HG03108 (cell line): ENCODE data around the gene GVQW3.

Experiments used
- ATAC-seq: cut with Tn5 transposase; IDR thresholded peaks from one replicate; pipeline ENCODE4 v1.9.1; 2021; ENCODE audit warnings: moderate library complexity; ENCODE audit not compliant: unreplicated experiment

GVQW3 gene

DNA sequence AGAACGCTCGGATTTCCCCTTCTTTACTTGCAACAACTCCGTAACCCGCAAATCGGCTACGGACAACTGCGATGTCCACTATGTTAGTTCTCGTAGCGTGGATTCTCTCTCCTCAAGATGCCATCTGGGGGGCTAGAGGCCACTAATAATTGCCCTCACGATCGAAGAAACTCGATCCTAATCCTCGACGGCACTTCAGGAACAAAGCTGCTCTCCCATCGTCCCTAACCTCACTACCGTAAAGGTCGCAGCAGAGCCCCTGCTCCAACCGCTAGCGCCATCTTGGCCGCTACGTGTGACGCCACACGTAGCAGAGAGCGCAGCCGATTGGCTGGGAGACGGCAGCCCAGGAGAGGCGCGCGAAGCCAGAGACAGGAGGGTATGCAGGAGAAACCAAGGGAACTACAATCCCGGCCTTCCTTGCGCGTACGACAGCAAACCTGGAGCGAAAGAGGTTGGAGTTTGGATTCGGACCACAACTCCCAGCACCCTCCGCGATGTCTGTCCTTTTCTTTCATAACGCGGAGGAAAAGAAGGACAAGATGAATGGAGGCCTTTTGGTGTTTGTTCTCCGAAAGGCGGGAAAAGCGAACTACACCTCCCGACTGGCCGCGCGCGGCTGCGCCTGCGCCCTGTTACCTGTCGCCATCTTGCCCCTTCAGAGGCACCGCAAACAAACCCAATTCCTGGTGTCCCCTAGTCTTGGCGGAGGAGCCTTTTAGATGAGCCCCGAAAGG is 63.4 kb downstream of the GVQW3 start, which contains the start of gene EMSY:
EMSY (plus strand) TSS at position 635 of the 737 bp plus-strand sequence. CDS start 1,921 bp downstream, outside the sequence.
- ATAC-seq, result peak; percentile 91

DNA sequence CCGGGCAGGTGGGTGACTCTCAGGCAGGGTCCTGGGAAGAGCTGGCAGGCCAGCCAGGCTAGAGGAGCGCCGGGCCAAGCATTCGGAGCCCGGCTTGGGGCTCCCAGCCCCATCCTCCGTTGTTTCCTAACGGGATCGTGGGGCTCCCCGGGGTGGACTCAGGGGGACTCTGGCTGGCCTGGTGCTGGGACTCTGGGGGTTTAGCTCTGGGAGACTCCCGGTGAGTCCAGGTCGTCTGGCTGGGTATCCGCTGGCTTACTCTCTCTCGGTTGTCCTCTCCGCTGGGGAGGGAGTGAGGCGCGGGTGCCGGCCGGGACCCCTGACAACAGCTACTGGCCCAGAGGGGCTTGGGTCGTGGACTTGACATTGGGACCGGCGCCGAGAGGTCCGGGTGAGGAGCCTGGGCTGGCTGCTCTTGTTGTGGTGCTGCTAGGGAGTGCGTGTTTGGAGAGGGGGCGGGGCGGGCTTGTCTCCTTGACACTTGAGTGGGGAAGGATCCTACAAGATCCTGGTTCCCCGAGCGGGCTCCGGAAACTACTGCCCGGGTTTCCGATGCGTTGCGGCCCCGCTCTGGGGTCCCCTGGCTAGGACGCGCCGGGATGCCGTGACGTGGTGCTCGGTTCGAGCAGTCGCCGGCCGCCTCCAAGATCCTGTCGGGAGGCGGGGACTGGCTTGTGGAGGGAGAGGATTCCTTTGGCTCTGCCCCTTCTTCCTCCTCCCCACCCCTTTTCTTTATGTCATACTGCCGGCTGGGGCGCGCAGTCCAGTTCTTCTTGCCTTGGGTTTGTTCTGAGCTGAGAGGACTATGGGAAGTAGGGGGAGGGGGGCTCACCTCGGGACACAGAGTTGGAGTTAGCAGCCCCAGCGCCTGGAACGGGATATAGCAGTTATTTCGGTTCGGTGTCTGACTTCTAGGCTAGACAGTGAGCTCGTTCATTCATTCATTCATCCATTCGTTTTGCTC is 64.3 kb downstream of the GVQW3 start:
- ATAC-seq, result peak; percentile 3

DNA sequence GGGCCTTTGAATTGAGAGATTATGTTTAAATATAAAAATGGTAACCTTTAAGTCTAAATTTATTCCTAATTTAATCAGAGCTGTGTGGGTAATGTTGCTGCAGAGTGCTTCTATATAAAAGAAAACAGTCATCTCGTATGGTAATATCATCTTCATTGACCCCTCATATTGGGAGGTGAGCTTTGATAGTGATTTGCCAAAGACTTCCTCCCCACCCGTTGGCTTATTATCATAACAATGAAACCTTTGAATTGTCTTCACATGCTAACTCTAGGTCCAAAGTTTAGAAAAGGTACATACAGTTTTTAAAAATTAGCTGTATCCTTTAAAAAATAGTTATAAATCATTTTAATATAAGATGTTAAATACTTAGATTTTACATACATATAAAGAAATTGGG is 67.4 kb downstream of the GVQW3 start:
- no peak for ATAC-seq

DNA sequence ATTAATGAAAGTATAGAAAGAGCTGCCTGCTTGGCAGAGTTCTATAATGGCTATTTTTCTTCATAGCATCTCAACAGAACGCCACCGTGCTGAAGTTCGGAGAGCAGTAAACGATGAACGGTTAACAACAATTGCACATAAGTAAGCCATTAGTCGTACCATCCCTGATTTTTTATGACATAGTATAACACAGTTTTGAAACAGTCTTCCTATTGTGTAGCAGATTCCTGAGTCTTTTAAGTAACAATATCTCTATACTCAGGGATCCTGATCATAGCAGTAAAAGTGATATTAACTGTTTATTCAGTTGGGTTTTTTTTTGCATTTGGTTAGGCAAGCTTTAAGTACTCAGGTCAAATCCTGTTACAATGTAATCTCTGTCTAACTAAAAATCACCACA is 72.1 kb downstream of the GVQW3 start:
- no peak for ATAC-seq

DNA sequence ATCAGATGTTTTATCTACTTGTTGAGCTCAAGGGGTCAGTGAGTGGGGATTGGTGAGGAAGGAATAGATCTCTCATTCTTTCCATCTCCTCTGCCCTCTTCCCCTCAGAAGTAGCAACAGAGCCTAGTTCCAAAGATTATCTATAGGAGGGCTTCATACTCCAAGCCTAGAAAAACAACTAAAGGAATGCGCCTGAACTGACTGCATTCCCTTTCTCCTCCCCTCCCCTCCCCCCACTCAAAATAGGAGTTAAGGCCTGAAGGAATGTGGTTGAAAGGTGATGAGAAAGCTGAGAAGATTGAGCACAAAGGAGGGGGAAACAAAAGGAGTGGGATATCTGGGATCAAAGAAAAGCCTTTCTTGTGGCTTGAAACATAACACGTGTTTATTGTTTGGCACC is 74.2 kb downstream of the GVQW3 start:
- no peak for ATAC-seq

DNA sequence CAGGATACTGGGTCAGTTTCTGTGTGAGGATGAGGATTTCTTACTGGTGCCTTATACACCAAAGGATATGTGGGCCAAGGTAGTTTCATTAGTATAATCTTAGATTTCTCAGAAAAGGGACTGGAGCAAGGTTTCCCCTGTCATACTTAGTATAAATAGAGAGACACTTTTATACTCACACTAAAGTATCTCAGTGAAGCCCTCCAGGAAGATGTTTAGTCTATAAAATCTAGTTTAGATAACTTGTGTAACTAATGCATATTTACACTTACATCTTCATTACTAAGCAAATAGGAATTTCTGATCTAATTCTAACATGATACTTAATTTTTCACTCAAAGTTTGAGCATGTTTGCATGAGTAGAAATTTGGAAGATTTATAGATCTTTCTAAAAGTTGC is 74.8 kb downstream of the GVQW3 start:
- ATAC-seq, result no peak

DNA sequence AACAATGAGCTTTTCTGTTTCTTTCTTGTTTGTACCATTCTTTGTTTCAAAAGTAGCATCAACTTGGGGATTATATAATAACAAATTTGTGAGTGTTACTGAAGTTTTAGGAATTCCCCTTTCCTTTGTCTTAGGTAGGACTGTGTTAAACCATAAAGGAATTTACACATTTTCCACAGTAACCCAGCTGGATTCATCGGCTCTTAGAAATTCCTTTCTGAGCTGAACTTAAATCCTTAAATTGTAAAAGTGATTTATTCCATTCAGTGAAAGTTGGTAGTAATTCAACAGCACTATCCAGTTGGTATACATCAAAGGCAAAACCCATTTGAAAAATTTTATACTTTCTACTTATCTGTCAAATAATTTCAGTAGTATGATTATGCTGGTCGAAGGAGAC is 75.4 kb downstream of the GVQW3 start:
- no peak for ATAC-seq
